CD4-positive, CD25-positive, alpha-beta regulatory T cell (primary cell): Measurements from ENCODE around the gene GAPVD1. TPM values are rescaled to one million over a fixed set of nuclear protein-coding genes. Genes with fewer than 3 reads are reported as not detected.
A peak's percentile ranks its signal among the peaks of the same experiment; 100 is the strongest.

Source experiments
- ATAC-seq, 2 donors: fragments of 150-1000 bp; cut with Tn5 transposase; one replicate each; pipeline ENCODE4 v1.10.0; 2021; ENCODE audit warnings: low read depth in 2 of 2, moderate number of reproducible peaks in 2 of 2, moderate library complexity in 1 of 2
- DNase-seq, 3 donors: peaks; one replicate each; pipeline versions ENCODE4 v3.0.0 to v3.0.0-alpha.2; 2012 to 2022; ENCODE audit warnings: mixed read lengths in 1 of 3
- H3K27ac ChIP-seq: one replicate; pipeline ENCODE4 v1.7.0; 2013; ENCODE audit warnings: mild to moderate bottlenecking, low read length; ENCODE audit not compliant: insufficient read depth, poor library complexity, severe bottlenecking
- H3K27me3 ChIP-seq: one replicate; pipeline ENCODE4 v1.7.0; 2013; ENCODE audit warnings: low read length; ENCODE audit not compliant: control insufficient read depth, insufficient read depth
- H3K36me3 ChIP-seq: one replicate; pipeline ENCODE4 v1.7.0; 2013; ENCODE audit warnings: mild to moderate bottlenecking, low read length, moderate library complexity; ENCODE audit not compliant: control insufficient read depth, insufficient read depth
- H3K4me1 ChIP-seq: 2 replicates; pipeline ENCODE4 v1.7.0; 2013; ENCODE audit warnings: mild to moderate bottlenecking, low read length; ENCODE audit not compliant: insufficient read depth, control insufficient read depth, poor library complexity, severe bottlenecking
- H3K4me3 ChIP-seq: one replicate; pipeline ENCODE4 v1.7.0; 2013; ENCODE audit warnings: low read depth, mild to moderate bottlenecking, low read length, moderate library complexity
- H3K9me3 ChIP-seq, 2 experiments: 1 replicate in 1 of 2; 2 replicates in 1 of 2; pipeline ENCODE4 v1.7.0; 2013; ENCODE audit warnings: low read length in 2 of 2, mild to moderate bottlenecking in 1 of 2, moderate library complexity in 1 of 2; ENCODE audit not compliant: control insufficient read depth in 2 of 2
- H3K27ac Mint-ChIP-seq, 3 donors: one replicate each; pipeline ENCODE4 v1.8.0; 2020 to 2022; ENCODE audit warnings: mild to moderate bottlenecking in 3 of 3, mixed read lengths in 3 of 3, moderate library complexity in 2 of 3
- H3K27me3 Mint-ChIP-seq: one replicate; pipeline ENCODE4 v1.8.0; 2022; ENCODE audit warnings: mild to moderate bottlenecking, mixed read lengths
- H3K36me3 Mint-ChIP-seq: one replicate; pipeline ENCODE4 v1.8.0; 2020; ENCODE audit warnings: mixed read lengths
- H3K4me1 Mint-ChIP-seq, 4 donors: one replicate each; pipeline ENCODE4 v1.8.0; 2020 to 2022; ENCODE audit warnings: mixed read lengths in 4 of 4, mild to moderate bottlenecking in 1 of 4
- H3K4me3 Mint-ChIP-seq, 4 donors: one replicate each; pipeline ENCODE4 v1.8.0; 2020 to 2022; ENCODE audit warnings: mild to moderate bottlenecking in 4 of 4, mixed read lengths in 4 of 4, moderate library complexity in 3 of 4
- H3K9me3 Mint-ChIP-seq, 7 donors: one replicate each; pipeline ENCODE4 v1.8.0; 2020 to 2022; ENCODE audit warnings: mixed read lengths in 7 of 7, mild to moderate bottlenecking in 3 of 7, moderate library complexity in 2 of 7
- polyA plus RNA-seq, 4 donors: library from polyadenylated mRNA; unstranded; fragments of 300-500 nt; fragmentation: Illumina TruSeq; gene quantifications; one replicate each; pipeline ENCODE4 v1.2.3, GENCODE V29; 2021
- total RNA-seq: library from RNA; stranded (reverse); gene quantifications from one replicate; pipeline ENCODE4 v1.2.3, GENCODE V29; 2022

Gene GAPVD1
- total and polyA plus RNA-seq, 5 donors from 2014 or later: 34.0 to 65.4 (median 35.5) TPM

DNA sequence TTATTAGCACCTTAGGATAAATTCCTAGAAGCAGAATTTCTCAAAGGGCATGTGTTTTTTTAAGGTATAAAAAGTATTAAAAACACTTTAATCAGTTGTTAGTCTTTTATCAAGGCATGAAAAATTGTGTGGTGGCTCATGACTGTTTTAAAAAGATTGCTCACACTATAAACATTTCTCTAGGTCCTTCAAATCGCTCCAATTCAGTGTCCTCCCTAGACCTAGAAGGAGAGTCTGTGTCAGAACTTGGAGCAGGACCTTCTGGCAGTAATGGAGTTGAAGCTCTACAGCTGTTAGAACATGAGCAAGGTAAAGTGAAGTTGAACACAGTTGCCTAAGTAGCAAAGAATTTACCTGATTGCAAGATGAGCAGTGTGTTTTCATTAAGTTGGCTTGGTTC lies 62.0 kb downstream of the GAPVD1 start:
- no peaks in the 10 kb centered on the region for H3K4me1 Mint-ChIP-seq
- H3K4me3 ChIP-seq: no peak overlapping the region
- no peaks in the 10 kb centered on the region for H3K27me3 ChIP-seq
- H3K9me3 ChIP-seq: no peaks in the 10 kb centered on the region
- no peaks in the 10 kb centered on the region for H3K27me3 Mint-ChIP-seq
- H3K4me1 ChIP-seq: no peaks in the 10 kb centered on the region
- no peak overlapping the region for H3K27ac Mint-ChIP-seq
- no peak for ATAC-seq
- H3K27ac ChIP-seq: no peak overlapping the region
- H3K9me3 Mint-ChIP-seq: no peaks in the 10 kb centered on the region
- peaks cover 39% of the 10 kb centered on the region for H3K36me3 ChIP-seq
- H3K36me3 Mint-ChIP-seq: peaks cover 29% of the 10 kb centered on the region
- no peak overlapping the region for H3K4me3 Mint-ChIP-seq
- DNase-seq: no peak

DNA sequence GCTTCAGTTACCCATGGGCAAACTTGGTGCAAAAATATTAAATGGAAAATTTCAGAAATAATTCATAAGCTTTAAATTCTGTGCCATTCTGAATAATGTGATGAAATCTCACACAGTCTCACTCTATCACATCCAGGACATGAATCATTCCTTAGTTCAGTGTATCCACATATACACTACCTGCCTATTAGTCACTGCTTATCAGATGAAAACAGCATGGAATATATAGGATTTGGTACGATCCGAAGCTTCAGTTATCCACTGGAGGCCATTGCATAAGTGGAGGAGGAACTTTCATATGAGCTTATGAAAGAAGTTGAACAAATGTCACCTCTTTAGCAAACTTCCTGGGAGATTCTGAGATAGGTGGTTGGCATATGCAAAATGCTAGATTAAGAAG lies 64.2 kb downstream of the GAPVD1 start:
- Histone ChIP-seq H3K36me3 (peaks cover 54% of the 10 kb centered on the region), H3K4me1 (no peaks in the 10 kb centered on the region), H3K27ac (no peak overlapping the region), H3K27me3 (no peaks in the 10 kb centered on the region), H3K4me3 (no peak overlapping the region), H3K9me3 (no peaks in the 10 kb centered on the region)
- DNase-seq: no peak
- H3K36me3 Mint-ChIP-seq: peaks cover 34% of the 10 kb centered on the region
- ATAC-seq: no peak
- no peaks in the 10 kb centered on the region for H3K9me3 Mint-ChIP-seq
- H3K4me3 Mint-ChIP-seq: no peak overlapping the region
- H3K27ac Mint-ChIP-seq: peak overlapping the region in 1 of 3 donors; percentile 60
- no peaks in the 10 kb centered on the region for H3K4me1 Mint-ChIP-seq
- no peaks in the 10 kb centered on the region for H3K27me3 Mint-ChIP-seq

DNA sequence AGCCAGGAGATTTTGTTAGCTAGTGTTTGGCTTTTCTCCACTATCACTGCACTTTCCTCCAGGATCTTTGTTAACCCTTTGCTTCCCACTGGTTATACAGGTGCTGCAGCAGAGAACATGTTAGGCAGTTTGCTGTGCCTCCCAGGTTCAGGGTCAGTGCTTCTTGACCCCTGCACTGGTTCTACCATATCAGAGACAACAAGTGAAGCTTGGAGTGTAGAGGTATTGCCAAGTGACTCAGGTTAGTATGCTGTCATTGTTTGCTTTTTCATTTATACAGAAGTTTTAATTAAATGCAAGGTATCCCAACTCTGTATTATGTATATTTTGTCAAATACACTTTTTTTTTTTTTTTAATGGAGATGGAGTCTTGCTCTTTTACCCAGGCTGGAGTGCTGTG lies 68.4 kb downstream of the GAPVD1 start:
- H3K9me3 Mint-ChIP-seq: no peaks in the 10 kb centered on the region
- Histone ChIP-seq H3K36me3 (peaks cover 71% of the 10 kb centered on the region), H3K27ac (no peak overlapping the region), H3K4me3 (no peak overlapping the region), H3K27me3 (no peaks in the 10 kb centered on the region), H3K9me3 (no peaks in the 10 kb centered on the region), H3K4me1 (no peaks in the 10 kb centered on the region)
- H3K36me3 Mint-ChIP-seq: peaks cover 47% of the 10 kb centered on the region
- no peak overlapping the region for H3K27ac Mint-ChIP-seq
- peaks cover 0 to 1% (median 0%) of the 10 kb centered on the region in 4 donors for H3K4me1 Mint-ChIP-seq
- ATAC-seq: no peak
- DNase-seq: no peak
- no peak overlapping the region for H3K4me3 Mint-ChIP-seq
- no peaks in the 10 kb centered on the region for H3K27me3 Mint-ChIP-seq

DNA sequence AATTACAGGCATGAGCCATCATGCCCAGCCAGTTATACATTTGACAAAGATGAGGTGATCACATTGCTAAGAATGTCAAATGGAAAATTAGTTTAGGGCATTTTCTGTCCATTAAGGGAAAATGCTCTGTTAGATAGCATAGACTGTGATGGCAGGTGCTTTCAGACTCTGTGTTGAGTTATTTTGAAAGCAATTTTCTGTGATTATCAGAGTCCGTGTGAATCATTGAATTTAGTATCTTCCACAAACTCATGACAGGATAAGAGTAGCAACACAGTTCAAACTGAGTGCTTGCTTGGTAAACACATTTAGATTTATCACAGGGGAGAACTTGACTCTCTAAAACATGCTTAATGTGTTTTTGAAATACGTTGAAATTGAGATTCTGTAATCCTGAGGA lies 69.0 kb downstream of the GAPVD1 start:
- H3K36me3 Mint-ChIP-seq: peaks cover 46% of the 10 kb centered on the region
- no peak for DNase-seq
- H3K27ac Mint-ChIP-seq: no peak overlapping the region
- Histone ChIP-seq H3K4me1 (no peaks in the 10 kb centered on the region), H3K9me3 (no peaks in the 10 kb centered on the region), H3K4me3 (no peak overlapping the region), H3K36me3 (peaks cover 70% of the 10 kb centered on the region), H3K27me3 (no peaks in the 10 kb centered on the region), H3K27ac (no peak overlapping the region)
- H3K4me1 Mint-ChIP-seq: peaks cover 0 to 1% (median 0%) of the 10 kb centered on the region in 4 donors
- H3K9me3 Mint-ChIP-seq: no peaks in the 10 kb centered on the region
- no peaks in the 10 kb centered on the region for H3K27me3 Mint-ChIP-seq
- no peak for ATAC-seq
- H3K4me3 Mint-ChIP-seq: no peak overlapping the region

DNA sequence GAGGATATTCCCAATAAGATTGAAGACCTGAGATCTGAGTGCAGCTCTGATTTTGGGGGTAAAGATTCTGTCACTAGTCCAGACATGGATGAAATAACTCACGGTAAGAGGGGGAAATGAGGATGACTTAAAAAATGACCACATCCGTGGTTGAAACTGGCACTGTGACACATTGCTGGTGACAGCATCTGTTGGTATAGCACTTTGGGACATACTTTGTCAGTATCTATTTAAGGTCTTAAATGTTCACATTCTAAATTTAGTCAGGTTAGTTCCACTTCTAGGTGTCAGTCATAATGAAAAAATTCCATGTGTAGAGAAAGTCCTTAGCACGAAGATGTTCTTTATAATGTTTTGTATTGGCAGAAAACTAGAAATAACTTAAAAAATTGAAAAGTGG lies 70.9 kb downstream of the GAPVD1 start:
- ATAC-seq: no peak
- Mint-ChIP-seq H3K4me1 (peaks cover 0 to 1% (median 0%) of the 10 kb centered on the region in 4 donors), H3K27me3 (no peaks in the 10 kb centered on the region), H3K27ac (peak overlapping the region in 2 of 3 donors; percentile 52 to 78), H3K36me3 (peaks cover 40% of the 10 kb centered on the region), H3K9me3 (no peaks in the 10 kb centered on the region), H3K4me3 (no peak overlapping the region)
- H3K9me3 ChIP-seq: no peaks in the 10 kb centered on the region
- peaks cover 60% of the 10 kb centered on the region for H3K36me3 ChIP-seq
- no peaks in the 10 kb centered on the region for H3K4me1 ChIP-seq
- H3K27ac ChIP-seq: no peak overlapping the region
- H3K4me3 ChIP-seq: no peak overlapping the region
- no peaks in the 10 kb centered on the region for H3K27me3 ChIP-seq
- peak in 1 of 3 donors; percentile 40 for DNase-seq

DNA sequence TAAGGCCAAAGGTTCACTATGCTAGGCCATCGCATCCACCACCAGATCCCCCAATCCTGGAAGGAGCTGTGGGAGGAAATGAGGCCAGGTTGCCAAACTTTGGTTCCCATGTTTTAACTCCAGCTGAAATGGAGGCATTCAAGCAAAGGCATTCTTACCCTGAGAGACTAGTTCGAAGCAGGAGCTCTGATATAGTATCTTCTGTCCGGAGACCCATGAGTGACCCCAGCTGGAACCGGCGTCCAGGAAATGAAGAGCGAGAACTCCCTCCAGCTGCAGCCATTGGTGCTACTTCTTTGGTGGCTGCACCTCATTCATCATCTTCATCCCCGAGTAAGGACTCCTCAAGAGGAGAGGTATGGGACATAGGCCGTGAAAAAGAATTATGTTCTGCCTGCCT lies 75.6 kb downstream of the GAPVD1 start:
- peaks cover 0 to 7% (median 4%) of the 10 kb centered on the region in 4 donors for H3K4me1 Mint-ChIP-seq
- H3K27ac ChIP-seq: no peak overlapping the region
- H3K27me3 Mint-ChIP-seq: no peaks in the 10 kb centered on the region
- H3K9me3 ChIP-seq: no peaks in the 10 kb centered on the region
- H3K4me3 ChIP-seq: no peak overlapping the region
- H3K9me3 Mint-ChIP-seq: no peaks in the 10 kb centered on the region
- peak overlapping the region in 2 of 3 donors; percentile 15 to 20 for H3K27ac Mint-ChIP-seq
- H3K36me3 ChIP-seq: peaks cover 53% of the 10 kb centered on the region
- H3K4me1 ChIP-seq: no peaks in the 10 kb centered on the region
- no peaks in the 10 kb centered on the region for H3K27me3 ChIP-seq
- H3K36me3 Mint-ChIP-seq: peaks cover 45% of the 10 kb centered on the region
- ATAC-seq (no peak), DNase-seq (no peak)
- H3K4me3 Mint-ChIP-seq: no peak overlapping the region

DNA sequence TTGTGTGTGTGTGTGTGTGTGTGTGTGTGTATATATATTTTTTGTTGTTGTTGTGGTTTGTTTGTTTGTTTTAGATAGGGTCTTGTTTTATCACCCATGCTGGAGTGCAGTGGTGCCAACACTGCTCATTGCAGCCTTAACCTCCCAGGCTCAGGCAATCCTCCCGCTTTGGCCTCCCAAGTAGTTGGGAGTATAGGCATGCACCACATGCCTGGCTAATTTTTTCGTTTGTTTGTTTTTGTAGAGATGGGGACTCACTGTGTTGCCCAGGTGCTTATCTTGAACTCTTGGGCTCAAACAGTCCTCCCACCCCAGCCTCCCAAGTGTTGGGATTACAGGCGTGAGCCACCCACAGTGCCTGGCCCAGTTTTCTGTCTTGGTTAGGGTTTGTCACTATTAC lies 77.3 kb downstream of the GAPVD1 start:
- no peaks in the 10 kb centered on the region for H3K9me3 ChIP-seq
- Mint-ChIP-seq H3K4me3 (no peak overlapping the region), H3K27me3 (no peaks in the 10 kb centered on the region), H3K4me1 (peaks cover 0 to 7% (median 3%) of the 10 kb centered on the region in 4 donors), H3K9me3 (no peaks in the 10 kb centered on the region), H3K27ac (no peak overlapping the region), H3K36me3 (peaks cover 39% of the 10 kb centered on the region)
- H3K27ac ChIP-seq: no peak overlapping the region
- no peak for ATAC-seq
- no peak for DNase-seq
- no peaks in the 10 kb centered on the region for H3K27me3 ChIP-seq
- H3K4me3 ChIP-seq: no peak overlapping the region
- peaks cover 47% of the 10 kb centered on the region for H3K36me3 ChIP-seq
- no peaks in the 10 kb centered on the region for H3K4me1 ChIP-seq

DNA sequence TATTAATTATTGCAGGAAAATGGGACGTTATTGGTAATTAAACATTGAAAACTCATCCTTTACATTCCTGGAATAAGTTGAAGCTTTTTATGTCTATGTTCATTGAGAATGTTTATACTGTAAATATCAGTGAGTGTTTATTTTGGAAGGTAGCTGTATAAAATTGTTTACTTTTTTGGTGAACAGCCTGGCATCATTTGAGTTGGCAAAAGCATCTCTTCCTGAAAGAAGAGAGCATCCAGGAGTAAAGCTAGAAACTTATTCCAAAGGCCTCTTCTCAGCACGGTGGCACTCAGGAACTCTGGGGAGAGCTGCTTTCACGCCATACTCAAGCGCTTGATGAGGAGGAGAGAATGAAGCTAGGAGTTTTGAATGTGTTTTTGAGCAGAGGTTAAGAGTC lies 79.9 kb downstream of the GAPVD1 start:
- peaks cover 44% of the 10 kb centered on the region for H3K36me3 ChIP-seq
- no peak overlapping the region for H3K27ac ChIP-seq
- H3K4me3 ChIP-seq: no peak overlapping the region
- H3K36me3 Mint-ChIP-seq: peaks cover 49% of the 10 kb centered on the region
- H3K4me1 Mint-ChIP-seq: peaks cover 0 to 7% (median 3%) of the 10 kb centered on the region in 4 donors
- no peaks in the 10 kb centered on the region for H3K4me1 ChIP-seq
- H3K4me3 Mint-ChIP-seq: peak overlapping the region in 1 of 4 donors; percentile 21
- no peaks in the 10 kb centered on the region for H3K27me3 ChIP-seq
- no peak for DNase-seq
- no peak overlapping the region for H3K27ac Mint-ChIP-seq
- H3K27me3 Mint-ChIP-seq: no peaks in the 10 kb centered on the region
- no peak for ATAC-seq
- no peaks in the 10 kb centered on the region for H3K9me3 Mint-ChIP-seq
- no peaks in the 10 kb centered on the region for H3K9me3 ChIP-seq
